K562 (cell line): ENCODE results near the gene EGR4. TPM values are rescaled to one million over a fixed set of nuclear protein-coding genes. Genes with fewer than 3 reads are reported as not detected.

Experiments used
- ATAC-seq: fragments of 200-7000 bp; cut with Tn5 transposase; 3 replicates; pipeline ENCODE4 v1.9.1; 2020; ENCODE audit warnings: moderate library complexity
- Bru-seq: library from RNA; stranded (reverse); fragments of 400-500 nt; gene quantifications from one replicate; lab custom pipeline; 2021; lab: Mats Ljungman, UMichigan
- BruChase-seq, 2 experiments: library from RNA; stranded (reverse); fragments of 400-500 nt; gene quantifications; one replicate each; lab custom pipeline; 2021; lab: Mats Ljungman, UMichigan
- BruUV-seq: library from RNA; stranded (reverse); fragments of 400-500 nt; replicated peaks from 2 replicates; lab custom pipeline; 2021; lab: Mats Ljungman, UMichigan
- CTCF ChIA-PET: fragments of 300-600 bp; formaldehyde crosslinking; extraction: SDS; loops from one replicate; lab custom pipeline; 2021; ENCODE audit warnings: low intra/inter-chr PET ratio; lab: Yijun Ruan, JAX
- POLR2A ChIA-PET: fragments of 300-600, 350-650 bp; sonication (Branson Sonifier 250); formaldehyde crosslinking; extraction: SDS; loops from one replicate; lab custom pipeline; 2021; ENCODE audit warnings: antibody characterized with exemption, inconsistent platforms; lab: Yijun Ruan, JAX
- DNase-seq, 4 experiments: peaks; one replicate each; pipeline versions ENCODE4 v3.0.0 to v3.0.0-alpha.2; 2011 to 2018; ENCODE audit warnings: low spot score in 3 of 4, mixed read lengths in 3 of 4; ENCODE audit errors: extremely low read depth in 1 of 4
- FAIRE-seq: peaks from 2 replicates; lab custom pipeline; 2011; peaks lifted over from hg19 to GRCh38; lab: Jason Lieb, UNC
- H2AFZ ChIP-seq: 2 replicates; pipeline ENCODE4 v1.6.0; 2011; ENCODE audit warnings: low read depth, low read length, control low read depth, inconsistent platforms
- H3K27ac ChIP-seq: fragments of 200-600 bp; 3 replicates; pipeline ENCODE4 v1.8.0; 2011; ENCODE audit warnings: low read depth, mild to moderate bottlenecking, control low read depth, inconsistent platforms, low read length, moderate library complexity, mixed read lengths; ENCODE audit errors: extremely low read depth
- H3K27me3 ChIP-seq, 2 experiments: fragments of 300-600 bp in 1 of 2; 2 replicates in 1 of 2; 3 replicates in 1 of 2; pipeline versions ENCODE4 v1.6.0 to v1.8.0; 2011; ENCODE audit warnings: inconsistent platforms in 2 of 2, low read length in 2 of 2, mild to moderate bottlenecking in 1 of 2, mixed read lengths in 1 of 2, moderate library complexity in 1 of 2; ENCODE audit not compliant: control insufficient read depth in 2 of 2, insufficient read depth in 2 of 2
- H3K36me3 ChIP-seq: fragments of 300-600 bp; 3 replicates; pipeline ENCODE4 v1.8.0; 2011; ENCODE audit warnings: mild to moderate bottlenecking, low read length, inconsistent platforms; ENCODE audit not compliant: control insufficient read depth, insufficient read depth
- H3K4me1 ChIP-seq, 2 experiments: fragments of 200-600 bp in 1 of 2; replicated peaks in 1 of 2; 2 replicates in 1 of 2; 3 replicates in 1 of 2; pipeline versions ENCODE4 v1.5.1 to v1.8.0; 2011; ENCODE audit warnings: inconsistent platforms in 2 of 2, low read length in 2 of 2, mild to moderate bottlenecking in 1 of 2, mixed read lengths in 1 of 2, moderate library complexity in 1 of 2; ENCODE audit not compliant: control insufficient read depth in 2 of 2, insufficient read depth in 2 of 2
- H3K4me2 ChIP-seq: 2 replicates; pipeline ENCODE4 v1.6.1; 2011; ENCODE audit warnings: low read length, control low read depth, inconsistent platforms, mixed read lengths; ENCODE audit not compliant: insufficient read depth
- H3K4me3 ChIP-seq: fragments of 200-600 bp; sonication (generic), shearing (Covaris generic); 2 replicates; pipeline ENCODE4 v1.5.1; 2016; ENCODE audit warnings: control low read depth, inconsistent platforms
- H3K79me2 ChIP-seq: fragments of 200-600 bp; 3 replicates; pipeline ENCODE4 v1.8.0; 2011; ENCODE audit warnings: low read length, inconsistent platforms; ENCODE audit not compliant: control insufficient read depth, insufficient read depth
- H3K9ac ChIP-seq, 2 experiments: 2 replicates each; pipeline versions ENCODE4 v1.6.0 to v1.6.1; 2011; ENCODE audit warnings: low read depth in 2 of 2, low read length in 2 of 2, control low read depth in 1 of 2, inconsistent platforms in 1 of 2, mild to moderate bottlenecking in 1 of 2, mixed read lengths in 1 of 2; ENCODE audit not compliant: insufficient read depth in 1 of 2
- H3K9me1 ChIP-seq: one replicate; pipeline ENCODE4 v1.6.0; 2011; ENCODE audit warnings: inconsistent platforms, mild to moderate bottlenecking, low read length, moderate library complexity; ENCODE audit not compliant: control insufficient read depth, insufficient read depth
- H3K9me3 ChIP-seq: replicated peaks from 2 replicates; pipeline ENCODE4 v1.5.1; 2011; ENCODE audit warnings: low read depth, low read length, inconsistent platforms; ENCODE audit not compliant: control insufficient read depth, insufficient read depth
- H4K20me1 ChIP-seq: replicated peaks from 2 replicates; pipeline ENCODE4 v1.6.1; 2011; ENCODE audit warnings: low read length, inconsistent platforms, mixed read lengths; ENCODE audit not compliant: control insufficient read depth, insufficient read depth
- ATF1 ChIP-seq, 2 experiments: fragments of 450-650 bp in 1 of 2; IDR thresholded peaks; 2 replicates each; pipeline ENCODE4 v1.6.1; 2016; ENCODE audit warnings: missing compliant biosample characterization in 1 of 2, missing genetic modification characterization in 1 of 2
- CREB1 ChIP-seq, 2 experiments: sonication (generic) in 1 of 2; formaldehyde crosslinking in 1 of 2; IDR thresholded peaks; 2 replicates each; pipeline versions ENCODE4 v1.6.1 to v1.8.0; 2012 to 2022; ENCODE audit warnings: inconsistent platforms in 1 of 2, mild to moderate bottlenecking in 1 of 2, missing genetic modification reagents in 1 of 2, moderate library complexity in 1 of 2
- FOXJ3 ChIP-seq: sonication (generic); formaldehyde crosslinking; IDR thresholded peaks from 2 replicates; pipeline ENCODE4 v1.4.0; 2020; ENCODE audit warnings: mild to moderate bottlenecking, missing genetic modification reagents
- WGBS: fragments of 100-300 bp; shearing (Covaris generic); methylation state at CpG from one replicate; pipeline ENCODE4 v1.1.6; 2016; ENCODE audit warnings: low coverage, mixed read lengths; ENCODE audit not compliant: insufficient coverage; ENCODE audit errors: missing lambda C conversion rate; 5-methylcytosine and 5-hydroxymethylcytosine counted together
- in situ Hi-C: fragments of 300-500 bp; cut with MboI; formaldehyde crosslinking; loops from 4 replicates; pipeline ENCODE4 v1.15.0; 2018; ENCODE audit warnings: inconsistent platforms, mixed read lengths
- intact Hi-C: fragments of 100-400 bp; cut with micrococcal nuclease; formaldehyde crosslinking; loops from 2 replicates; pipeline ENCODE4 v1.14.2; 2022
- long read RNA-seq, 3 experiments: library from polyadenylated mRNA in 2 of 3; library from RNA in 1 of 3; unstranded in 2 of 3; stranded (forward) in 1 of 3; transcript quantifications; one replicate each; pipeline ENCODE4 v2.0.0, GENCODE V29; 2019 to 2022
- polyA minus RNA-seq, 3 experiments: library from RNA; depleted of rRNA, polyadenylated mRNA; stranded (reverse); fragments of >200 nt; gene quantifications; 2 replicates each; pipeline ENCODE4 v1.2.3, GENCODE V29; 2011
- polyA plus RNA-seq, 8 experiments: library from polyadenylated mRNA; depleted of rRNA in 4 of 8; stranded (reverse) in 5 of 8; unstranded in 3 of 8; fragments of >200 nt; fragmentation: Nextera tagmentation in 2 of 8; fragmentation: Illumina TruSeq in 1 of 8; extraction: Ambion mirVana in 2 of 8; extraction: Trizol in 1 of 8; gene quantifications; 2 replicates each; pipeline versions ENCODE4 v1.2.1 to v1.2.3, GENCODE V29; 2011 to 2014; ENCODE audit warnings: inconsistent platforms in 1 of 8, missing spikeins in 1 of 8
- total RNA-seq, 7 experiments: library from RNA; depleted of rRNA in 6 of 7; stranded (reverse); fragments of >200 nt in 6 of 7; fragmentation: Illumina TruSeq in 2 of 7; extraction: Trizol in 2 of 7; gene quantifications; 2 replicates each; pipeline versions ENCODE4 v1.2.1 to v1.2.3, GENCODE V29; 2011 to 2021; ENCODE audit warnings: low replicate concordance in 1 of 7
- TF ChIP-seq, protein P1 (sequence below): fragments of 250-450 bp; sonication (Bioruptor Pico); IDR thresholded peaks from 2 replicates; pipeline ENCODE4 v1.4.0; 2020
- TF ChIP-seq, protein P2 (sequence below), 2 experiments: fragments of 450-650 bp; formaldehyde crosslinking in 1 of 2; IDR thresholded peaks; 2 replicates each; pipeline versions ENCODE4 v1.4.0 to v1.6.1; 2014 to 2020; ENCODE audit warnings: mild to moderate bottlenecking in 2 of 2, borderline replicate concordance in 1 of 2, low read depth in 1 of 2

Gene EGR4
- not detected in 2 replicates for total RNA-seq (2011; cell fraction: chromatin; rRNA removed; ENCODE audit: low replicate concordance)
- total RNA-seq (2011; cell fraction: nucleolus; rRNA removed): not detected in 2 replicates
- total RNA-seq (2011; cell fraction: nucleoplasm; rRNA removed): not detected in 2 replicates
- total RNA-seq (2014; rRNA removed) (not detected in 2 replicates), total RNA-seq (2014; rRNA removed; fragmentation: Illumina TruSeq; extraction: Trizol) (not detected in 2 replicates), total RNA-seq (2015; rRNA removed; fragmentation: Illumina TruSeq; extraction: Trizol) (not detected in 2 replicates), total RNA-seq (2021) (not detected in 2 replicates), polyA plus RNA-seq (2011; rRNA removed) (not detected in 2 replicates), polyA plus RNA-seq (2014; fragmentation: Illumina TruSeq; extraction: Trizol) (not detected in 2 replicates), polyA plus RNA-seq (2014; fragmentation: Nextera tagmentation; extraction: Ambion mirVana) (not detected), polyA plus RNA-seq (2014; rRNA removed) (not detected in 2 replicates), polyA minus RNA-seq (2011; rRNA and poly(A)+ RNA removed) (not detected in 2 replicates), Bru-seq, nascent RNA (percentile 14 among the genes with signal in this experiment), BruChase-seq, experiment 1, labeled RNA remaining after a 2-hour chase (not detected), BruChase-seq, experiment 2, labeled RNA remaining after a 6-hour chase (not detected)
- not detected in 2 replicates for polyA plus RNA-seq (2011; cell fraction: cytosol; rRNA removed)
- polyA plus RNA-seq (2011; cell fraction: nucleus; rRNA removed): not detected in 2 replicates
- not detected in 2 replicates for polyA plus RNA-seq (2012)
- polyA minus RNA-seq (2011; cell fraction: cytosol; rRNA and poly(A)+ RNA removed): not detected in 2 replicates
- polyA minus RNA-seq (2011; cell fraction: nucleus; rRNA and poly(A)+ RNA removed): not detected in 2 replicates
- long read RNA-seq, experiment 1: 0 reads
- long read RNA-seq, experiment 2: 0 reads
- long read RNA-seq, experiment 3: 0 reads

DNA sequence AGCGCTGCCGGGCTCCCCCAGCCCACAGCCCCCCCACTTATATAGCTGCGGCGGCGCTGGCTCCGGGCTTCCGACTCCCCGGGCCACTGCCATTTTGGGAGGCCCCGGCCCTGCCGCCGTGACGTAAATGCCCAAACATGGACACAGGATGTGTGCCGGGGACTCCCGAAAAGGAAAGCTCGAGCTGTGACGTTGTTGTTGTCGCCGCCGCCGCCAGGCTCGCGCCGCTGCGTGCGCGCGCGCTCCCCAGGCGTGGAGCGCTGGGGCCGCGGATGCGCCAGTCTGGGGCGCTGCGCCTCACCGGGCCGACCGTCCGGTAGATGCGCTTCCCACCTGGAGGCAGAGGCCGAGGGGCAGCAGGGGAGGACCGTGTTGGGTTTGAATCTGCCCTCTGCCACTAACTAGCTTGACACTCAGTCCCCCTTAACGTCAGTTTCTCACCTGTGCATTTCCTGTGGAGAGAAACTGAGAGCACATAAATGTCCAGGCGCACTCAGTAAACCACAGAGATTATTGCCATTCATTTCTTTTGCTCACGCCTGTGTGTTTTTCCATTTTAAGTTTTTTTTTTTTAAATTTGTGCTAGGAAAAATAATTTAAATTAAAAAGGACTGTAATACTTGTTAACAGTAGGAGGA lies at the start of gene EGR4:
TSS of gene EGR4 (minus strand) at position 15 of the 638 bp plus-strand sequence. CDS start 231 bp downstream, outside the sequence.
- CTCF ChIA-PET: interaction anchor here (0.7 kb wide), 1 partner anchor 16 kb away, joined by 3 read pairs; no protein-coding TSS in a partner anchor
- peaks cover 3% of the 10 kb centered on the region; the same call in 1 of the 2 replicates for H4K20me1 ChIP-seq
- H2AFZ ChIP-seq: no peak within 1 kb of the TSS
- no peak within 1 kb of the TSS for H3K27ac ChIP-seq
- no peaks in the 10 kb centered on the region for H3K79me2 ChIP-seq
- 1% methylated on average over 39 of the region's 45 CpGs for WGBS
- no TSS peak for BruUV-seq
- peak; percentile 83 for ATAC-seq
- H3K9me3 ChIP-seq: no peaks in the 10 kb centered on the region
- H3K4me2 ChIP-seq: peak within 1 kb of the TSS; percentile 57
- H3K9ac ChIP-seq: peak within 1 kb of the TSS in 1 of 2 experiments; percentile 73; a peak in 1 of 4 replicates
- H3K4me1 ChIP-seq: peaks cover 0 to 28% of the 10 kb centered on the region in 2 experiments; a peak in 2 of 5 replicates
- DNase-seq: peak; percentile 64 to 68 (median 66)
- no peak for FAIRE-seq
- peaks cover 2% of the 10 kb centered on the region for H3K9me1 ChIP-seq
- H3K36me3 ChIP-seq: no peaks in the 10 kb centered on the region
- POLR2A ChIA-PET: interaction anchor here (0.7 kb wide), 1 partner anchor 27 kb away, joined by 3 read pairs; no protein-coding TSS in a partner anchor
- peak within 1 kb of the TSS; percentile 36; the same call in 1 of the 2 replicates for H3K4me3 ChIP-seq
- peaks cover 5 to 41% of the 10 kb centered on the region in 2 experiments; a peak in 4 of 5 replicates for H3K27me3 ChIP-seq
- in situ Hi-C loops (no loop called here), intact Hi-C loops (no loop called here)
- TF ChIP-seq, protein P1, sequence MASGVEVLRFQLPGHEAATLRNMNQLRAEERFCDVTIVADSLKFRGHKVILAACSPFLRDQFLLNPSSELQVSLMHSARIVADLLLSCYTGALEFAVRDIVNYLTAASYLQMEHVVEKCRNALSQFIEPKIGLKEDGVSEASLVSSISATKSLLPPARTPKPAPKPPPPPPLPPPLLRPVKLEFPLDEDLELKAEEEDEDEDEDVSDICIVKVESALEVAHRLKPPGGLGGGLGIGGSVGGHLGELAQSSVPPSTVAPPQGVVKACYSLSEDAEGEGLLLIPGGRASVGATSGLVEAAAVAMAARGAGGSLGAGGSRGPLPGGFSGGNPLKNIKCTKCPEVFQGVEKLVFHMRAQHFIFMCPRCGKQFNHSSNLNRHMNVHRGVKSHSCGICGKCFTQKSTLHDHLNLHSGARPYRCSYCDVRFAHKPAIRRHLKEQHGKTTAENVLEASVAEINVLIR (CRISPR knock-in tag): peak; percentile 64
- TF ChIP-seq CREB1 (IDR thresholded peaks at IDR 0.05) (peak; percentile 69), CREB1 (CRISPR knock-in tag; IDR thresholded peaks at IDR 0.05) (peak; percentile 52), FOXJ3 (CRISPR knock-in tag) (no peak), ATF1 (CRISPR knock-in tag; IDR thresholded peaks at IDR 0.05) (no peak), ATF1 (tag; IDR thresholded peaks at IDR 0.05) (peak; percentile 83)
- TF ChIP-seq, protein P2, sequence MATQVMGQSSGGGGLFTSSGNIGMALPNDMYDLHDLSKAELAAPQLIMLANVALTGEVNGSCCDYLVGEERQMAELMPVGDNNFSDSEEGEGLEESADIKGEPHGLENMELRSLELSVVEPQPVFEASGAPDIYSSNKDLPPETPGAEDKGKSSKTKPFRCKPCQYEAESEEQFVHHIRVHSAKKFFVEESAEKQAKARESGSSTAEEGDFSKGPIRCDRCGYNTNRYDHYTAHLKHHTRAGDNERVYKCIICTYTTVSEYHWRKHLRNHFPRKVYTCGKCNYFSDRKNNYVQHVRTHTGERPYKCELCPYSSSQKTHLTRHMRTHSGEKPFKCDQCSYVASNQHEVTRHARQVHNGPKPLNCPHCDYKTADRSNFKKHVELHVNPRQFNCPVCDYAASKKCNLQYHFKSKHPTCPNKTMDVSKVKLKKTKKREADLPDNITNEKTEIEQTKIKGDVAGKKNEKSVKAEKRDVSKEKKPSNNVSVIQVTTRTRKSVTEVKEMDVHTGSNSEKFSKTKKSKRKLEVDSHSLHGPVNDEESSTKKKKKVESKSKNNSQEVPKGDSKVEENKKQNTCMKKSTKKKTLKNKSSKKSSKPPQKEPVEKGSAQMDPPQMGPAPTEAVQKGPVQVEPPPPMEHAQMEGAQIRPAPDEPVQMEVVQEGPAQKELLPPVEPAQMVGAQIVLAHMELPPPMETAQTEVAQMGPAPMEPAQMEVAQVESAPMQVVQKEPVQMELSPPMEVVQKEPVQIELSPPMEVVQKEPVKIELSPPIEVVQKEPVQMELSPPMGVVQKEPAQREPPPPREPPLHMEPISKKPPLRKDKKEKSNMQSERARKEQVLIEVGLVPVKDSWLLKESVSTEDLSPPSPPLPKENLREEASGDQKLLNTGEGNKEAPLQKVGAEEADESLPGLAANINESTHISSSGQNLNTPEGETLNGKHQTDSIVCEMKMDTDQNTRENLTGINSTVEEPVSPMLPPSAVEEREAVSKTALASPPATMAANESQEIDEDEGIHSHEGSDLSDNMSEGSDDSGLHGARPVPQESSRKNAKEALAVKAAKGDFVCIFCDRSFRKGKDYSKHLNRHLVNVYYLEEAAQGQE (IDR thresholded peaks at IDR 0.05; ENCODE audit: borderline replicate concordance): no peak
- TF ChIP-seq, protein P2 (CRISPR knock-in tag; IDR thresholded peaks at IDR 0.05; ENCODE audit: low read depth): peak; percentile 59; the same call in 1 of the 2 replicates
